Activated CD4-positive, alpha-beta T cell treated with anti-CD3 and anti-CD28 coated beads for 1 hour (primary cell): ENCODE data around the gene CSKMT.
"Not testable (repeated sequence)": the region's sequence is repeated elsewhere in the genome, so short reads cannot be mapped to it uniquely, and the experiment has no call there.

Experiments used
- DNase-seq: peaks from one replicate; pipeline ENCODE4 v3.0.0-alpha.2; 2020

The CSKMT gene

GRCh38 chr11:62689421-62690183 is 24.5 kb downstream of the CSKMT start, which contains the start of gene LRRN4CL:
Gene LRRN4CL, minus strand, starts transcription at chr11:62689530. Its CDS starts 1,022 bp downstream, at chr11:62688508.
- DNase-seq: no peak

DNA sequence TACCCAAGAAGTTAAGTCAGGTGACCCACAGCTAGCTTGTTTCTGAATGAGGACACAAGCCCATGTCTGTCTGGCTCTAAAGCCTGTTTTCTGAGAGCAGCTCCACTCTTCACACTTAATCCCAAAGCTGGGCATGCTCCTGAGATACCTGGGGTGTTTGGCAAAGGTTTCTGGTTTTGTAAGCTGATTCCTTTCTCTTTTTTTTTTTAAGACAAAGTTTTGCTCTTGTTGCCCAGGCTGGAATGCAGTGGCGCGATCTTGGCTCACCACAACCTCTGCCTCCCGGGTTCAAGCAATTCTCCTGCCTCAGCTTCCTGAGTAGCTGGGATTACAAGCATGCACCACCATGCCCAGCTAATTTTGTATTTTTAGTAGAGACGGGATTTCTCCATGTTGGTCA is 28.5 kb downstream of the CSKMT start:
- not testable (repeated sequence) for DNase-seq

DNA sequence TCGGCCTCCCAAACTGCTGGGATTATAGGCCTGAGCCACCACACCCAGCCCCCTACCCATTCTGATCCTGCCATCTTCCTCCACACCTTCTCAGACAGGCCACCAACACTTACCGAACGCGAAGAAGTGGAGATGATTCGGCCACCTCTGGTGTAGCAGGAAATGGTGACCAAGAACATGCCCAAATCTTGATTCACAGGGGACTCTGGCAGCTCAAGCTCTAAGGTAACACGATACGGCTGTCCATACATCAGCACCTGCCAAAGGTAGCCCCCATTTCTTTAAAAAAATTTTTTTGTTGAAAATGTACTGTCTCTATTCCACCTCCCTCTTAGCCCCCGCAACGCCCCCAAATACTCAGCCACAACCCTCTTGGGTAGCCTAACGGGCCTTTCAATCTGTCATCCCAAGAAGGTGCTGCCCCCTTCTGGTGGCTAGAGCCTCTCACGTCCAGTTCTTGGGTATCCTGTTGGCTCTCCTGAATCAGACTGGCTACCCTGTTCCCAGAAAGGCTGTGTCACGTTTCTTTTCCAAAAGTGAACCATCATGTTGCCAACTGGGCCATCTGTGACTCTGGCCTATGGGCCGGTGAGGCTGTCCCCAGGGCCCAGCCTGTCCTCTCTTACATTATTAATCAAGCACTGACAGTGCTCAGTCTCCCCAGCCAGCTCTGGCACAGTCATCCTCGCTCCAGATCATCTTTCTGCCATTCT is 29.5 kb downstream of the CSKMT start:
- DNase-seq: peak; percentile 59

GRCh38 chr11:62702246-62702645 is 37.1 kb downstream of the CSKMT start:
- no peak for DNase-seq

DNA sequence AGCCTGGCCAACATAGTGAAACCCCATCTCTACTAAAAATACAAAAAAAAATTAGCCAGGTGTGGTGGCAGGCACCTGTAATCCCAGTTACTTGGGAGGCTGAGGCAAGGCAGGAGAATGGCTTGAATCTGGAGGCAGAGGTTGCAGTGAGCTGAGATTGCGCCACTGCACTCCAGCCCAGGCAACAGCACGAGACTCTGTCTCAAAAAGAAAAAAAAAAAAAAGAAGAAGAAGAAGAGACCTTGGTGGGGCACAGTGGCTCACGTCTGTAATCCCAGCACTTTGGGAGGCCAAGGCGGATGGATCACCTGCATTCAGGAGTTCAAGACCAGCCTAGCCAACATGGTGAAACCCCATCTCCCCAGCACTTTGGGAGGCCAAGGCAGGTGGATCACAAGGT is 38.8 kb downstream of the CSKMT start:
- DNase-seq: not testable (repeated sequence)

GRCh38 chr11:62705413-62705812 is 40.3 kb downstream of the CSKMT start:
- no peak for DNase-seq

GRCh38 chr11:62705880-62706849 is 41.1 kb downstream of the CSKMT start:
- DNase-seq: peak; percentile 93

- no peak for DNase-seq
Measured at GRCh38 chr11:62706850-62707247, 41.7 kb downstream of the CSKMT start.

GRCh38 chr11:62707277-62707861 is 42.3 kb downstream of the CSKMT start, which contains the start of the genes BSCL2 and GNG3:
Gene BSCL2, minus strand, starts transcription at chr11:62707424. Its CDS starts 229 bp downstream, at chr11:62707195.
Gene GNG3, plus strand, starts transcription at chr11:62707676. Its CDS starts 620 bp downstream, at chr11:62708296.
- DNase-seq: no peak

GRCh38 chr11:62708392-62708791 is 43.3 kb downstream of the CSKMT start:
- DNase-seq: no peak

- peak; percentile 28 for DNase-seq
Measured at GRCh38 chr11:62708793-62709192, 43.7 kb downstream of the CSKMT start.

GRCh38 chr11:62709247-62710000 is 44.3 kb downstream of the CSKMT start:
- peak; percentile 95 for DNase-seq

DNA sequence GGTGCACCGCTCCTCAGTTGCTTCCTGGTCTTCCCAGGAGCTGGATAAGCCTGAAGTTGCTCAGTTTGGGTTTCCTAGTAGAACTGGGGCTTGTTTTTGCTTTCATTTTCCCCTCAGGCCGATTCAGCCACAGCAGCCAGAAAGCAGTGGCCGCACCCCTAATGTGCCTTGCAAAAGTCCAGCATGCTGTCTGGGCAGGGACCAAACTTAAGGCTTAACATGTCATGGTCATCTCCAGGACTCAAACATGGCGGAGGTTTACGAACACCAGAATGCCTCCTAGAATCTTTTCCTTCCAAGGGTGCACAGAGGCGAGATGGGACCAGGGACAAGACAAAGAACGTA is 44.9 kb downstream of the CSKMT start:
- DNase-seq: no peak

DNA sequence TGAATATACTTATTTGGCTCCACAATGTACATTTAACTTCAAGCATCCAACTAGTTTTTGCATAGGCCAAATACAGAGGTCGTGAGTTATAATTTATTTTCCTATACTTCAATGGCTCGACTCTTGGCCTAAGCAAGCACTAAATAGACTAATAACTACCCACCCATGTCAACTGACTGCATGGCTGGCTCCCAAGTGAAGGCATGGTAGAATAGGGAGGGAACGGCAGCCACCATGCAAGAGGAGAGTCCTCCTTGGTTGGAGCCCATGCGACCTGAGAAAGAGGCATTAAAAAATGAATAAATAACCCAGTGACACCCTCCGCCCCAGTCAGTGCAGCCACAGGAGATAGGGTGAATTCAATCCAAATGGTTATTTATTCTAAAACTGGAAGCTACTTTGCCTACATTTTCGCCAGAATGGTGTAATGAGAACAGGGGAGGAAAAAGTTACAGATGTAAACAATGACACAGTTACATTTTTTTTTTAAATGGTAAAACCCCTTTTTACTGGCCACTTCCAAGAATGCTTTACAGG is 47.2 kb downstream of the CSKMT start:
- no peak for DNase-seq

DNA sequence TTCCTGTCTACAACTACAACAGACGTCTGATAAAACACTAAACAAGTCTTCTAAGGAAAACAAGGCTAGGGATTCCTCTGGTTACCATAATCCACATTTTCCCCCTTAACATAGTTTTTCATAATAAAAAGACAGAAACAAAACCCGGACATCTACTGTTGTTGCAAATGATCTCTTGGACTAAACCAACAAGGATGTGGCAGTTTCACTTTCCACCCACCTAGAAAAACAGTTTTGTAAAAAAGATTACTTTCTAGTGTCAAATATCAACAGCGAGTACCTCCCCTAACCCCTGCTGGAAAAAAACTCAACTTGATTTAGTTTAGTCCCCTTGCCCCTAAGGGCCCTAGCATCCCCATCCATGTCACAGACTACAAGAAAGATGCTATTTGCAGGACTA is 47.7 kb downstream of the CSKMT start:
- no peak for DNase-seq

DNA sequence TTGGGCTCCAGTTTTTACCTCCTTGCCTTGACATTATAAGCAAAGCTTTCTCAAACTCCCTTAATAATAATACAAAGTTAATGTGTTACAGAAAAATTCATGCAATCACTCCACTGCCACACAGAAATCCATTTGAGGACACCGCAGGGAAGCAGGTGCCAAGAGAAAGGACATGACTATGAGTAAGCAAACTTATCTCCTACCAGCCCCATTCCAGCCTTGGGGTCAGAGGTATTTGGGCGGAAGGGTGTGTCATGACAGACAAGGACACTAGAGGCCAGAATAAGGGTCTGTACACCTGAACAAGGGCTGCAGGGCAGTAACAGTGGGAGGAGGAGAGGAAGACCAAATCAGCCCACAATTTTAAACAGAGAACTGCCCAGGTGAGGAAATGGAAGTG is 48.2 kb downstream of the CSKMT start:
- no peak for DNase-seq

GRCh38 chr11:62715150-62716130 is 50.3 kb downstream of the CSKMT start:
- no peak for DNase-seq

GRCh38 chr11:62716206-62716605 is 51.1 kb downstream of the CSKMT start:
- no peak for DNase-seq

- no peak for DNase-seq
Measured at GRCh38 chr11:62716816-62717215, 51.7 kb downstream of the CSKMT start.
